Liver (tissue), 9 donors: ENCODE data around the gene KIF26B. TPM values are rescaled to one million over a fixed set of nuclear protein-coding genes. Genes with fewer than 3 reads are reported as not detected.

Experiments used
- DNase-seq: peaks from one replicate; pipeline ENCODE4 v3.0.0-alpha.2; 2017; ENCODE audit warnings: low spot score
- H3K27ac ChIP-seq, 2 donors: one replicate each; pipeline ENCODE4 v1.7.0; 2013; ENCODE audit warnings: inconsistent platforms in 2 of 2, low read length in 2 of 2, control low read depth in 1 of 2, low read depth in 1 of 2, mild to moderate bottlenecking in 1 of 2
- H3K27me3 ChIP-seq, 4 donors: one replicate each; pipeline versions ENCODE4 v1.6.1 to v1.7.0; 2013; ENCODE audit warnings: low read length in 3 of 4, inconsistent platforms in 1 of 4, mild to moderate bottlenecking in 1 of 4, moderate library complexity in 1 of 4; ENCODE audit not compliant: control insufficient read depth in 4 of 4, insufficient read depth in 4 of 4
- H3K36me3 ChIP-seq, 4 donors: one replicate each; pipeline versions ENCODE4 v1.6.1 to v1.7.0; 2013; ENCODE audit warnings: low read length in 3 of 4, mild to moderate bottlenecking in 3 of 4, low read depth in 1 of 4, moderate library complexity in 1 of 4; ENCODE audit not compliant: control insufficient read depth in 4 of 4, insufficient read depth in 3 of 4
- H3K4me1 ChIP-seq, 4 donors: one replicate each; pipeline versions ENCODE4 v1.6.1 to v1.7.0; 2013; ENCODE audit warnings: low read length in 3 of 4, mild to moderate bottlenecking in 3 of 4, moderate library complexity in 1 of 4; ENCODE audit not compliant: control insufficient read depth in 4 of 4, insufficient read depth in 4 of 4
- H3K4me3 ChIP-seq, 3 donors: one replicate each; pipeline versions ENCODE4 v1.6.1 to v1.7.0; 2013; ENCODE audit warnings: low read length in 3 of 3, control low read depth in 1 of 3, low read depth in 1 of 3, mild to moderate bottlenecking in 1 of 3
- H3K9ac ChIP-seq, 2 donors: one replicate each; pipeline ENCODE4 v1.7.0; 2013; ENCODE audit warnings: low read length in 2 of 2, mild to moderate bottlenecking in 2 of 2, moderate library complexity in 2 of 2, control low read depth in 1 of 2, low read depth in 1 of 2
- H3K9me3 ChIP-seq, 4 donors: one replicate each; pipeline versions ENCODE4 v1.6.1 to v1.7.0; 2013; ENCODE audit warnings: low read length in 3 of 4; ENCODE audit not compliant: control insufficient read depth in 4 of 4
- ATF3 ChIP-seq: IDR thresholded peaks from 2 replicates; pipeline ENCODE4 v1.6.1; 2016; ENCODE audit warnings: antibody characterized with exemption
- EGR1 ChIP-seq, 2 donors: IDR thresholded peaks; 2 replicates each; pipeline ENCODE4 v1.6.1; 2016 to 2018; ENCODE audit warnings: antibody characterized with exemption in 2 of 2, low read depth in 2 of 2
- FOXA1 ChIP-seq: IDR thresholded peaks from 2 replicates; pipeline ENCODE4 v1.6.1; 2016; ENCODE audit warnings: antibody characterized with exemption
- FOXA2 ChIP-seq: IDR thresholded peaks from 2 replicates; pipeline ENCODE4 v1.6.1; 2016; ENCODE audit warnings: antibody characterized with exemption
- GABPA ChIP-seq, 2 donors: IDR thresholded peaks in 1 of 2; conservative IDR thresholded peaks in 1 of 2; 2 replicates each; pipeline ENCODE4 v1.6.1; 2016; ENCODE audit warnings: antibody characterized with exemption in 2 of 2, mild to moderate bottlenecking in 1 of 2, moderate library complexity in 1 of 2
- HNF4A ChIP-seq, 2 donors: conservative IDR thresholded peaks; 2 replicates each; pipeline ENCODE4 v1.6.1; 2016; ENCODE audit warnings: antibody characterized with exemption in 2 of 2, mild to moderate bottlenecking in 2 of 2
- HNF4G ChIP-seq: IDR thresholded peaks from 2 replicates; pipeline ENCODE4 v1.6.1; 2016; ENCODE audit warnings: antibody characterized with exemption
- JUND ChIP-seq, 2 donors: IDR thresholded peaks; 2 replicates each; pipeline ENCODE4 v1.6.1; 2016; ENCODE audit warnings: antibody characterized with exemption in 2 of 2
- MAX ChIP-seq: IDR thresholded peaks from 2 replicates; pipeline ENCODE4 v1.6.1; 2016; ENCODE audit warnings: antibody characterized with exemption
- NR2F2 ChIP-seq: IDR thresholded peaks from 2 replicates; pipeline ENCODE4 v1.6.1; 2016; ENCODE audit warnings: antibody characterized with exemption
- RAD21 ChIP-seq, 2 donors: IDR thresholded peaks; 2 replicates each; pipeline ENCODE4 v1.6.1; 2016; ENCODE audit warnings: antibody characterized with exemption in 2 of 2, mild to moderate bottlenecking in 2 of 2
- REST ChIP-seq: IDR thresholded peaks from 2 replicates; pipeline ENCODE4 v1.6.1; 2016; ENCODE audit warnings: antibody characterized with exemption, mild to moderate bottlenecking
- RXRA ChIP-seq, 2 donors: IDR thresholded peaks; 2 replicates each; pipeline ENCODE4 v1.6.1; 2017 to 2018; ENCODE audit warnings: antibody characterized with exemption in 2 of 2, mild to moderate bottlenecking in 1 of 2
- SP1 ChIP-seq: IDR thresholded peaks from 2 replicates; pipeline ENCODE4 v1.6.1; 2018; ENCODE audit warnings: antibody characterized with exemption, mild to moderate bottlenecking
- TAF1 ChIP-seq: conservative IDR thresholded peaks from 2 replicates; pipeline ENCODE4 v1.6.1; 2016; ENCODE audit warnings: antibody characterized with exemption, mild to moderate bottlenecking
- YY1 ChIP-seq: IDR thresholded peaks from 2 replicates; pipeline ENCODE4 v1.6.1; 2016; ENCODE audit warnings: antibody characterized with exemption, mild to moderate bottlenecking
- ZBTB33 ChIP-seq: IDR thresholded peaks from 2 replicates; pipeline ENCODE4 v1.6.1; 2016; ENCODE audit warnings: antibody characterized with exemption
- WGBS: extraction: QIAGEN DNeasy Blood & Tissue Kit; methylation state at CpG from one replicate; pipeline ENCODE4 v1.1.7; 2013; 5-methylcytosine and 5-hydroxymethylcytosine counted together
- polyA plus RNA-seq, 2 donors: library from polyadenylated mRNA; stranded (reverse) in 1 of 2; unstranded in 1 of 2; fragments of 200-250 nt in 1 of 2; fragments of >200 nt in 1 of 2; fragmentation: Nextera tagmentation in 1 of 2; extraction: Ambion mirVana in 1 of 2; gene quantifications; one replicate each; pipeline versions ENCODE4 v1.2.1 to v1.2.3, GENCODE V29; 2013 to 2015
- total RNA-seq, 2 donors: library from RNA; depleted of rRNA; stranded (reverse); fragments of >200 nt; gene quantifications; one replicate each; pipeline ENCODE4 v1.2.3, GENCODE V29; 2014
- donor health status: healthy.
- donor health status: healthy.
- donor health status: healthy.
- donor health status: healthy.
- donor health status: healthy.

Gene KIF26B
- total and polyA plus RNA-seq, 4 donors, result 0.10 to 1.7 (median 0.34) TPM

- no peak for TF ChIP-seq REST
- TF ChIP-seq YY1, result no peak
- TF ChIP-seq NR2F2, result no peak
- no peak for TF ChIP-seq ATF3
- no peak for TF ChIP-seq HNF4G
- TF ChIP-seq FOXA1, result no peak
- TF ChIP-seq GABPA (IDR thresholded peaks at IDR 0.05 in 1 of 2, conservative IDR thresholded peaks at IDR 0.05 in 1 of 2), result no peak
- no peak for TF ChIP-seq JUND (IDR thresholded peaks at IDR 0.05)
- no peak for TF ChIP-seq RXRA (IDR thresholded peaks at IDR 0.05)
Observed at GRCh38 chr1:245311887-245312536, 157.2 kb downstream of the KIF26B start (continued).

GRCh38 chr1:245313576-245313975 lies 158.8 kb downstream of the KIF26B start:
- 95% methylated on average over 9 of the region's 9 CpGs for WGBS
- Histone ChIP-seq H3K27me3 (no peaks in the 10 kb centered on the region), H3K36me3 (no peaks in the 10 kb centered on the region), H3K27ac (no peak overlapping the region), H3K4me1 (peaks cover 0 to 3% (median 0%) of the 10 kb centered on the region in 4 donors), H3K9me3 (peaks cover 0 to 3% (median 0%) of the 10 kb centered on the region in 4 donors), H3K9ac (no peak overlapping the region), H3K4me3 (no peak overlapping the region)
- no peak for TF ChIP-seq HNF4G
- no peak for TF ChIP-seq ZBTB33
- TF ChIP-seq EGR1 (IDR thresholded peaks at IDR 0.05; ENCODE audit: low read depth in 2 of 2), result no peak
- no peak for TF ChIP-seq JUND (IDR thresholded peaks at IDR 0.05)
- TF ChIP-seq TAF1, result no peak
- TF ChIP-seq GABPA (IDR thresholded peaks at IDR 0.05 in 1 of 2, conservative IDR thresholded peaks at IDR 0.05 in 1 of 2), result no peak
- TF ChIP-seq NR2F2, result no peak
- DNase-seq, result no peak

- 82% methylated on average over 6 of the region's 6 CpGs for WGBS
- TF ChIP-seq ATF3, result no peak
- TF ChIP-seq SP1, result no peak
- no peak for TF ChIP-seq MAX
- no peak for TF ChIP-seq HNF4A (conservative IDR thresholded peaks at IDR 0.05)
- TF ChIP-seq FOXA2, result no peak
- TF ChIP-seq RXRA (IDR thresholded peaks at IDR 0.05), result no peak
- TF ChIP-seq RAD21 (IDR thresholded peaks at IDR 0.05), result no peak
- TF ChIP-seq REST, result no peak
- no peak for TF ChIP-seq HNF4G
- TF ChIP-seq JUND (IDR thresholded peaks at IDR 0.05), result no peak
- TF ChIP-seq TAF1, result no peak
- H3K9me3 ChIP-seq, result no peaks in the 10 kb centered on the region
- no peak overlapping the region for H3K9ac ChIP-seq
- H3K27ac ChIP-seq, result no peak overlapping the region
- no peaks in the 10 kb centered on the region for H3K4me1 ChIP-seq
- no peaks in the 10 kb centered on the region for H3K27me3 ChIP-seq
- H3K4me3 ChIP-seq, result no peak overlapping the region
- DNase-seq, result no peak
- no peaks in the 10 kb centered on the region for H3K36me3 ChIP-seq
Observed at GRCh38 chr1:245316784-245317183, 162.0 kb downstream of the KIF26B start.
